HG03558 (cell line): ENCODE results near the gene CRYBG3.
"Not testable (repeated sequence)": the region's sequence is repeated elsewhere in the genome, so short reads cannot be mapped to it uniquely, and the experiment has no call there.

Experiments
- ATAC-seq: cut with Tn5 transposase; IDR thresholded peaks from one replicate; pipeline ENCODE4 v1.9.1; 2021; ENCODE audit warnings: moderate number of reproducible peaks; ENCODE audit not compliant: unreplicated experiment; ENCODE audit errors: extremely low read depth

CRYBG3 gene

GRCh38 chr3:97892852-97893251 is 71.0 kb downstream of the CRYBG3 start:
- no peak for ATAC-seq

- no peak for ATAC-seq
Measured at GRCh38 chr3:97895216-97895615, 73.4 kb downstream of the CRYBG3 start.

DNA sequence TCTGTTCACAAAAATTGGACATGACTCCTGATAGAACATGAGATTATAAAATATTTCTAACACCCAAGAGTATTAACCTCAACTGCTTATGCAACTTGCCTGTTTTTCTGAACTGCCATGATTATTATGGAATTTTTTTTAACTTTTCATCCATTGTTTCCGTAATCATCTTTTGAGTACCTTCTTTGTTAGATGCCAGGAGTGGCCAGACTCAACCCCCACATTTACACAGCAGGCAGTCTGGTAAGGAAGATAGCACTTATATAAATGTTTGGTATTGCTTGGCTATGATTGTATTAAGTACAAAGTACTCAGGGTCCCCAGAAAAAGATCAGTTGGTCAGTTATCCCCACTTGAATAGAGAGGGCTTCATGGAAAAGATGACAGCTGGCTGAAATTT is 74.3 kb downstream of the CRYBG3 start:
- ATAC-seq, result no peak

DNA sequence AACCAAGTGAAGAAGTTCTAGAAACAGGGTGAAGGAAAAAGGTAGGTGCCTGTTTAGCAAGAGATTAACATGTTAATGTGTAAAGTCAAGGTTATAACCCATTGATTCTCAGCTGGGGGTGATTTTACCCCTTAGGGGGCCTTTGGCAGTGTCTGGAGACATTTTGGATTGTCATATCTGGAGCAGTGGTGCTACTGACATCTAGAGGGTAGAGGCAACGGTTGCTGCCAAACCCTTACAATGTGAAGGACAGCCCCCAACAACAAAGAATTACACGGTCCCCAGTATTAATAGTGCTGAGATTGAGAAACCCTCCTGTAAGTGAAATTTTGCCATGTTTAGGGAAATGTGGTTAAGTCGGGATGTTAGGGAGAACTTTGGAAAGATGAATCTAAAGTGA is 74.7 kb downstream of the CRYBG3 start:
- ATAC-seq, result no peak

DNA sequence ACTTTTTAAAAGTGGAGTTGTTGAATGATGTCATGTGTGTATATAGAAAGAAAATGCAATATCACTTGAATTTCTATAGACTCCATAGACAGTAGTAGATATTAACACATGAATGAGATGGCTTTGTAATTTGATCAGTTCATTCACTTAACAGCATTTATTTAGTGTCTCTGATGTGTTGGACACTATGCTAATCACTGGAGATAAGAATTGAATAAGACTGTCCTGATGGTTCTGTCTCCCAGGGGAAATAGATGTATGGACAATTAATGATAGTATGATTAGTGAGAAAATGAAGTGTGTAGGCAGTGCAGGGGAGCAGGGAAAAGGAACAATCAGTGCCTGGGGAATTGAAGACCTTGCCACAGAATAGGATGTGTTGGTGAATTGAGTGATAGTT is 77.5 kb downstream of the CRYBG3 start:
- ATAC-seq, result no peak

DNA sequence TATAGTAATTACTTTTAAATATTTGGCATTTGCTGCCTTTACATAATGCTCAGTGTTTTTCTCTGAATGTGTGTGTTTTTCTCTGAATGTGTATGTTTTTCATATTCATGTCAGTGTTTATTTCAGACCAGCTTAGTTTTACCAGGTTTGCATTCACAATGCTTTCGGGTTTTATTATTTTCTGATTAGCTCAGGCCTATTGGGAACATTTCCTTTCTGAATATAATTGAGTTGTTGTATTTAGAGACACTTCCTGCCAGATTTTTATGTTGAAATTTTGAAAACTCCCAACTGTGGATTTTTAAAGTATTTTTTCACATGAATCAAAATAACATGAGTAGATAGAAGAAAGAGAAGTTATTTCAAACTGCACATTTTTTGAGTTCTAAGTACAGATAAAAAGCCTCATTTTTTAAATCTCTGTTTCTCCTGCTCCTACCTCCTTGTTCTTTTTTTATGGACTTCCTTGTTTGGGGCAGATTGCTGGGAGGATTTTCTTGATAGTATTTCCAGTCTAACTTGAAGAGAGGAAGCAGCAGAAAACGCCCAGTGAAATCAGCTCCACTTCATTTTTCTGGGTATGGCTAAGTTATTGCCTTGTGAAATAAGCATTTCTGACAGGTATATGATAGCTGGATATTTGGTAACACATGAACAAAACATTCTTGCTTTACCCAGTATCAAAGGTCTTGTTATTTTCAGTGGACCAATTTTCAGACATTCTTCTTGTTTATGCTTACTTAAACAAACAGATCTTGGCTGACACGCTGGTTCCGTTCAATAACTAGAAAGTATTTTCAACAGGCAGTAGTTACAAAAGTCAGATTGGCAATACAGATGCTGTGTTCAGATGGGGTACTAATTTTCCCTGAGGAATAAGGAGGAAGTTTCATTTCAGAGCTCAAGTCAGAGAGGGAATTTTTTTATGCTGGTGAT is 79.8 kb downstream of the CRYBG3 start:
- no peak for ATAC-seq

GRCh38 chr3:97909830-97910229 is 88.0 kb downstream of the CRYBG3 start:
- ATAC-seq, result not testable (repeated sequence)

GRCh38 chr3:97910236-97910831 is 88.5 kb downstream of the CRYBG3 start:
- not testable (repeated sequence) for ATAC-seq

GRCh38 chr3:97910931-97911351 is 89.1 kb downstream of the CRYBG3 start:
- no peak for ATAC-seq

- ATAC-seq, result no peak
Measured at GRCh38 chr3:97911459-97911858, 89.6 kb downstream of the CRYBG3 start.

DNA sequence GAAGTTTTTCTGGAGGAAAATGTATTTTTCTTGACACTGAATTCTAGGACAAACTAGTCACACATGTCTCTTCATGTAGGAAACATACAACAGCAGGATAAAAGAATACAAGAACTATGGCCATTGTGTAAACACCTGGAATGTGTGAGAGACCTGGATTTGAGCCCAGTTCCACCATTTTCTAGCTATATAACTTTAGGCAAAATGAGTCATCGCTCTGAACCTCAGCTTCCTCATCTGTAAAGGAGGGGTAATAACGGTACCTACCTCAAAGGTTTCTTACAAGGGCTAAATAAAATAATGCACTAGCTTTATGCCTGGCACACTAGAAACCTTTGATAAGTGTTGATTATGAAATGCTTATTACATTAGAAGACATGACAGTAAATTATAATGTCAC is 92.6 kb downstream of the CRYBG3 start:
- ATAC-seq, result no peak

DNA sequence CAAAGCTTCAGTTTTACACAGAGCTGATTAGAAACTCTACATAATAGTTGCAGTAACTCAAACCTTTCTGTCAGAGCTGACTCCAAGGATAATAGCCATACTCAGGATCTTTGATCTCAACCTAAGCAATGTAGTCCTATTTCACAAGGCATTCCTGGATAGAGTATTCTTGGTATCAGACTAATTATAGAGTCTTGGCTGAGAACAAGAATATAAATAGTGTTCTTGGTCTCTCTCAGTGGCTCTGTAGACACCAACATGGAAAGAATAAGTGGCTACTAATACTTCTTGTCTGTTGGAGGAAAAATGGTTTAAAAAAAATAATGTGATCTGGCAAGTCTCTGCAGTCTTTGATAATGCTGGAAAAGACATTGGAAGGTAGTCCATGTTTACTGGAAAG is 94.8 kb downstream of the CRYBG3 start:
- no peak for ATAC-seq

DNA sequence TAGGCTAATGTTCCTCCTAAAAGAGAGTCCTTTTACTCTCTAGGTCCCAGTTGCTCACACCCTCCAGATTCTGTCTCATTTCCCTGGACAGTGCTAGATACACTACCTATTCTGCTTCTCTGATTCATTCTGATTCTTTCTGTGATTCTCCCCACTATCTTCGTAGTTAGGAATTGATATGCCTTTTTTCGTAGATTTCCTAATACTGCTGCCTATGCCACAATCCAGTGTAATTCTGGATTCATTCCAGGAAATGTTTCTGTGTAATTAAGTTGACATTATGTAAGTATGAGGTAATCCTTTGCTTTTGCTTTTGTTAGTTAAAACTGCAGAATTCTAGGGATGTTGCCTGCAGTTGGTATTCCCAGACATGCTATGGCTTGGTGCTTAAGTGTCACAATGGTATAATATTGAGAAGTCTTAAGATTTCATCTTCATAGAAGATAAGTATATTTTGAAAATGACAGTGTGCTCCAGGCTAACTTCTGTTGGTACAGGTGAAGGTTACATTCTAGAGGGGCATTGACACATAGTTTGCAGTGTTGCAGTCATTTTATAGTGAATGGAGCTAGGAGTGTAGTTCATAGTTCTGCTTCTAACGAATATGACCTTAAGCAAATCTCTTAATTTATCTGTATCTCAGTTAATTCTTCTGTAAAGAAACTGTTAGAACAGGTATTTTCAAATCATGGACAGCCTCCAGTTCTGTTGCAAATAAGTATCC is 96.2 kb downstream of the CRYBG3 start:
- no peak for ATAC-seq

DNA sequence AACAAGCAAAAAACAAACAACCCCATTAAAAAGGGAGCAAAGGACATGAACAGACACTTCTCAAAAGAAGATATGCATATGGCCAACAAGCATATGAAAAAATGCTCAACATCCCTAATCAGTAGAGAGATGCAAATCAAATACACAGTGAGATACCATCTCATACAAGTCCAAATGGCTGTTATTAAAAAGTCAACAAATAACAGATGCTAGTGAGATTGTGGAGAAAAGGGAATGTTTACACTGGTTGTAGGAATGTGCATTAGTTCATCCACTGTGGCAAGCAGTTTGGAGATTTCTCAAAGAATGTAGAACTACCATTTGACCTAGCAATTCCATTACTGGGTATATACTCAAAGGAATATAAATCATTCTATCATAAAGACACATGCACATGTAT is 105.9 kb downstream of the CRYBG3 start:
- no peak for ATAC-seq

DNA sequence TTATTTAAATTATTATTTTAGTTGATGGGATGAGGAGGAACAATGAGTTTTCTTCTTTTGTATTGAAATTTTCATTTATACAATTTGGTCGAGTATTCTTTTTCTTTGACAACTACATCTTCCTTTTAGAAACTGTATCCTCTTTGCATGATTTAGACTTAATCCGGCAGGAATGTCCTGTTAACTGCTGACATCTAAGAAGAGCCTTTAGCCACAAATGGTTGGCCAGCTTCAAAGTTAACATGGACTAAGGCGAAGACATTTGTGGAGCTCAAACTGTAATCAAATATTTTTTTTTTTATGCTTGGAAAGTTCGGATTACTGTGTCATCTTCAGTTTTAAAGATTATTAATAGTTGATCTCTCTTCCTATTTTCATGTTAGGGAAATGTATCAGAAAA is 107.2 kb downstream of the CRYBG3 start:
- no peak for ATAC-seq

DNA sequence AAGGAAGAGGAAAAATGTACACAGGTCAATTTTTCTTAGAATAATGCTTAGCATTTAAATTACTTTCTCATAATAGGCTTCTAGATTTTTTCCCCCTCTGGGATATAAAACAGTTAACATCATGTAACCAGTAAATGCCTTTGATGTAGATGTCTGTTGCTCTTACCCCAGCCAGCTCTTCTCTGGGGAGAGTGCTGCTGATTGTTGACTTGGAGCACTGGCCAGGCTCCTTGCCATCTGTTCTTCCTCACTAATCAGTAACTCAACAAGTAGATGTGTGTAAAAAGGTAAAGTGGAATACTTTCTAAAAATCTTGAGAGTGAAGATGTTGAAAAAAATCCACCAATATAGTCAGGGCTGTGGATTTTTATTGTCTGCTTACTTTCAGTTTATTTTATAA is 108.2 kb downstream of the CRYBG3 start:
- no peak for ATAC-seq

DNA sequence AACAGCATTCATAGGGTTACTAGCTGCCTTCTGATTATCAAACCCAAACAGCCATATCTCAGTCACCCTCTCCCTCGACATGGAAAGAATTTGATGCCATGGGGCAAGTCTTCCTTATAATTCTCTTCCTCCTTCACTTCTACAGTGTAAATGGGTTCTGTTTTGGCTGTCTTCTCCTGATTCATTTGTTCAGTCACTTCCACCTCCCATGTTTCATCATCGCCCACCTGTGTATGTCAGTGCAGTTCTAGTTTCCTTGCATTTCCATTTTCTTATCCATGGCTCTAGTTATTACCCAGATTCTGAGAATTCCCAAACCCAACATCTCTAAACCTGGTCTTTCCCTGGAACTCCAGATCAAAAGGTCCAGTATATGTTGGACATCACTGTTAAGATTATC is 109.4 kb downstream of the CRYBG3 start:
- no peak for ATAC-seq

GRCh38 chr3:97932387-97932801 is 110.6 kb downstream of the CRYBG3 start:
- no peak for ATAC-seq

- ATAC-seq, result no peak
Measured at GRCh38 chr3:97934980-97935695, 113.3 kb downstream of the CRYBG3 start.

DNA sequence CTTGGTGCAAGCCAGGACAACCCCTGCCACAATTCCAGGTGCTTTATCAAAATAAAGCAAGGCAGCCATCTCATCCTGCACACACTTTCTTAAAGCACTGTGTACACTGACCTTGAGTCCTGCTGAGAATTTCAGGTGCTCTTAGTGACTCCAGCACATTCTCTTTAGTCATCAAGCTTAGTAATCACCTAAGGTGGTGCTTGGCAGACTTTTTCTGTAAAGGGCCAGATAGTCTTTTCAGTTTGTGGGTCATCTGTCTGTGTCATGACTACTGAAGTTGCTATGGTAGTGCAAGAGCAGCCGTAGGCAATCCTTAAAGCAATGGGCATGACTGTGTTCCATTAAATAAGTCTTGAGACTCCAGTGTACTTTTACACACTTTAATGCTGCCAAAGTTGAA is 114.0 kb downstream of the CRYBG3 start:
- no peak for ATAC-seq
